Measurements from ENCODE around the gene NOS1AP.

The NOS1AP gene

DNA sequence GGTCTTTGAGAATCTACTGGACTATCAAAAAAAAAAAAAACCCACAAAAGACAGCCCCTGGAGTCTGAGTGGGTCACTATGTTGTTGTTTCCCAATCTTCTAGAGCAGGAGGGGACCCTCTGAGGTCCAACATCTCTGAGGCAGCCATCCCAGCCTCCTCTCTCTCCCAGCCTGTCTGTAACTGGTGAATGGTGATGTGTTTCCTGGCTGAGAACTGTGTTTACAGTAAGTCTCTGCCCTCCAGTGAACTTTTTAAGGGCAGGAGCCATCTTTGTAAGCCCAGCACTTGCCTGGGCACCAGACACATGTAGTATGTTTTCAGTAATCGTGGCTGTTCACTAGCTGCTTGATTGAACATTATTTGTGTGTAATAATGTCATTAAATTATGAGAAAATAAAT is 221.5 kb downstream of the NOS1AP start:
- TF ChIP-seq L3MBTL2 (conservative IDR thresholded peaks at IDR 0.05) (no peak), SP1 (IDR thresholded peaks at IDR 0.05) (no peak), ARNT (IDR thresholded peaks at IDR 0.05) (no peak), TARDBP (IDR thresholded peaks at IDR 0.05) (no peak), FOXM1 (IDR thresholded peaks at IDR 0.05; ENCODE audit: borderline replicate concordance) (no peak), ELF4 (IDR thresholded peaks at IDR 0.05) (no peak), CTBP1 (IDR thresholded peaks at IDR 0.05; ENCODE audit: borderline replicate concordance) (no peak), FOXA1 (IDR thresholded peaks at IDR 0.05) (no peak), SUZ12 (IDR thresholded peaks at IDR 0.05) (no peak), LEF1 (IDR thresholded peaks at IDR 0.05; ENCODE audit: borderline replicate concordance) (no peak), HDGF (IDR thresholded peaks at IDR 0.05; ENCODE audit: borderline replicate concordance) (no peak), NFRKB (IDR thresholded peaks at IDR 0.05) (no peak), BHLHE40 (IDR thresholded peaks at IDR 0.05; ENCODE audit: borderline replicate concordance) (no peak), ZNF384 (IDR thresholded peaks at IDR 0.05) (no peak), FOXK2 (IDR thresholded peaks at IDR 0.05) (no peak)
- TF ChIP-seq, protein P1, sequence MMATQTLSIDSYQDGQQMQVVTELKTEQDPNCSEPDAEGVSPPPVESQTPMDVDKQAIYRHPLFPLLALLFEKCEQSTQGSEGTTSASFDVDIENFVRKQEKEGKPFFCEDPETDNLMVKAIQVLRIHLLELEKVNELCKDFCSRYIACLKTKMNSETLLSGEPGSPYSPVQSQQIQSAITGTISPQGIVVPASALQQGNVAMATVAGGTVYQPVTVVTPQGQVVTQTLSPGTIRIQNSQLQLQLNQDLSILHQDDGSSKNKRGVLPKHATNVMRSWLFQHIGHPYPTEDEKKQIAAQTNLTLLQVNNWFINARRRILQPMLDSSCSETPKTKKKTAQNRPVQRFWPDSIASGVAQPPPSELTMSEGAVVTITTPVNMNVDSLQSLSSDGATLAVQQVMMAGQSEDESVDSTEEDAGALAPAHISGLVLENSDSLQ (IDR thresholded peaks at IDR 0.05) = no peak
- CTCF ChIA-PET = no interaction called here
- POLR2A ChIA-PET = no interaction called here
- DNase-seq (ENCODE audit: extremely low spot score) = no peak

DNA sequence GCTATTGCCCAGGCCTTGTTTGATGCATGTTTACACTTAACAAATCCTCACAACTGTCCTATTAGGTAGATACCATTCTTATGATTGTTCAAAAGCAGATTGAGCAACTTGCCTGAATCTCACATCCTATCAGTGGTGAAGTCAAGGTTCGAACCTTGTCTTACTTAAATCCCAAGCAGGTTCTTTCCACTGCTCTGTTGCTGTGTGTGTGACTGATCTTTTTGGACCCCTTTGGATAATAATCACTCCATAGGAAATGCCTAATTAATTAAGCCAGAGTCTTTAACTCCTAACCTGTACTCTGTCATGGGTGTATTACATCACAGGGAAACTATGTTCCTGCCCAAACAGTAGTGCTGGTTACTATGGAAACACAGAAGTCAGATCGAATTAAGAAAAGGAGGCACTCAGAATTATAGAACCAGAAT is 222.9 kb downstream of the NOS1AP start:
- POLR2A ChIA-PET = no interaction called here
- CTCF ChIA-PET = no interaction called here
- TF ChIP-seq HDGF (IDR thresholded peaks at IDR 0.05; ENCODE audit: borderline replicate concordance) = no peak
- TF ChIP-seq TARDBP (IDR thresholded peaks at IDR 0.05) = no peak
- TF ChIP-seq FOXK2 (IDR thresholded peaks at IDR 0.05) = no peak
- TF ChIP-seq SP1 (IDR thresholded peaks at IDR 0.05) = no peak
- TF ChIP-seq SUZ12 (IDR thresholded peaks at IDR 0.05) = no peak
- no peak for TF ChIP-seq ELF4 (IDR thresholded peaks at IDR 0.05)
- no peak for TF ChIP-seq L3MBTL2 (conservative IDR thresholded peaks at IDR 0.05)
- DNase-seq (ENCODE audit: extremely low spot score) = no peak

DNA sequence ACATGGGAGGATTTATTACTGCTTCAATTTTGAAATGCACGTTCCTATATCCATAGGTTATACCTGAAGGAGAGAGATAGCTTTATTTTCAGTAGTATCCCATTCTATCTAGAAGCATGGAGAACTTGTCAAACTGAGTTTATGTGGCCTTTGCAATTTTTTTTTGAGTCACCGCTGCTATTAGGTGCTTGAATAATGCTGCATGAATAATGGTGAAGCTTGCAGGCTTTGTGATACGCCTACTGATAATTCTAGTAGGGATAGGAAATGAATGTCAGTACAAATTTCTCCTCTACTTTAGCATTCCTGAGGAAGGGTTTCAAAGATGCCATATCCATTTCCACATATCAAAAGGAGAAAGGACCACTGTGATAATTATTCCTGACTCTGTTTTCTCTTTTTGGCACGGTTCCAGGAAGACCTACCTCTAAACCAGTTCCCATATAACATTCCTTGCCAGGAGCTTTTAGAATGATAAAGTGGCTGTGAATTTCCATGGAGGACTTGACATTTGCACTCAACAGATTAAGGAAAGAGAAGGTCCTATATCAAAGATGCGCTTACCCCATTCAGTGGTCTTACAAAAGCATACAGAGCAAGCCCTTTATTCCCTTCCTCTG is 223.7 kb downstream of the NOS1AP start:
- TF ChIP-seq CTBP1 (IDR thresholded peaks at IDR 0.05; ENCODE audit: borderline replicate concordance) (no peak), SP1 (IDR thresholded peaks at IDR 0.05) (no peak), BHLHE40 (IDR thresholded peaks at IDR 0.05; ENCODE audit: borderline replicate concordance) (no peak), ELF4 (IDR thresholded peaks at IDR 0.05) (no peak), ZNF384 (IDR thresholded peaks at IDR 0.05) (no peak), TARDBP (IDR thresholded peaks at IDR 0.05) (no peak), FOXM1 (IDR thresholded peaks at IDR 0.05; ENCODE audit: borderline replicate concordance) (no peak), NFRKB (IDR thresholded peaks at IDR 0.05) (no peak), FOXA1 (IDR thresholded peaks at IDR 0.05) (no peak), SUZ12 (IDR thresholded peaks at IDR 0.05) (no peak), FOXK2 (IDR thresholded peaks at IDR 0.05) (no peak), HDGF (IDR thresholded peaks at IDR 0.05; ENCODE audit: borderline replicate concordance) (no peak), L3MBTL2 (conservative IDR thresholded peaks at IDR 0.05) (no peak), LEF1 (IDR thresholded peaks at IDR 0.05; ENCODE audit: borderline replicate concordance) (no peak), ARNT (IDR thresholded peaks at IDR 0.05) (no peak)
- TF ChIP-seq, protein P1 (IDR thresholded peaks at IDR 0.05) = no peak
- no peak for DNase-seq (ENCODE audit: extremely low spot score)
- ChIA-PET POLR2A (no interaction called here), CTCF (no interaction called here)

DNA sequence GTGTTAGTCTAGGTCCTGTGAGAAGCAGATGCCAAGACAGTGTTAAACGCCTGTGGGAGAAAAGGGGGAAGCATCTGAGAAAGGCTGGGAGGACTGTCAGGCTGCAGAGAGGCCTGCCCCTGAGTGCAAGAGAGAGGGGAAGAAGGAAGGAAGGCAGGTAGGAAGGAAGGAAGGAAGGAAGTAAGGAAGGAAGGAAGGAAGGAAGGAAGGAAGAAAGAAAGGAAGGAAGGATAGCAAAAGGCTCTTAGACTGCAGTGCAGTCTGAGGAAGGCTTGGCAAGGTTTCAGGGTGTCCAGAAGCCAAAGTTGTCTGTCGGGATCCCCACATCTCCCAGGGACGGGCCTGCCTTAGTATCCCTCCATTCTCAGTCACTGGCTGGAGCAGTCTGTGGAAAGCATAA is 224.5 kb downstream of the NOS1AP start:
- DNase-seq (ENCODE audit: extremely low spot score) = no peak
- TF ChIP-seq FOXA1 (IDR thresholded peaks at IDR 0.05) = no peak
- no peak for TF ChIP-seq NFRKB (IDR thresholded peaks at IDR 0.05)
- TF ChIP-seq ELF4 (IDR thresholded peaks at IDR 0.05) = no peak
- TF ChIP-seq CTBP1 (IDR thresholded peaks at IDR 0.05; ENCODE audit: borderline replicate concordance) = no peak
- TF ChIP-seq SUZ12 (IDR thresholded peaks at IDR 0.05) = no peak
- no peak for TF ChIP-seq ZNF384 (IDR thresholded peaks at IDR 0.05)
- no peak for TF ChIP-seq ARNT (IDR thresholded peaks at IDR 0.05)
- TF ChIP-seq HDGF (IDR thresholded peaks at IDR 0.05; ENCODE audit: borderline replicate concordance) = no peak
- TF ChIP-seq, protein P1 (IDR thresholded peaks at IDR 0.05) = no peak
- no peak for TF ChIP-seq L3MBTL2 (conservative IDR thresholded peaks at IDR 0.05)
- no peak for TF ChIP-seq FOXK2 (IDR thresholded peaks at IDR 0.05)
- no peak for TF ChIP-seq TARDBP (IDR thresholded peaks at IDR 0.05)
- POLR2A ChIA-PET = no interaction called here
- CTCF ChIA-PET = no interaction called here

DNA sequence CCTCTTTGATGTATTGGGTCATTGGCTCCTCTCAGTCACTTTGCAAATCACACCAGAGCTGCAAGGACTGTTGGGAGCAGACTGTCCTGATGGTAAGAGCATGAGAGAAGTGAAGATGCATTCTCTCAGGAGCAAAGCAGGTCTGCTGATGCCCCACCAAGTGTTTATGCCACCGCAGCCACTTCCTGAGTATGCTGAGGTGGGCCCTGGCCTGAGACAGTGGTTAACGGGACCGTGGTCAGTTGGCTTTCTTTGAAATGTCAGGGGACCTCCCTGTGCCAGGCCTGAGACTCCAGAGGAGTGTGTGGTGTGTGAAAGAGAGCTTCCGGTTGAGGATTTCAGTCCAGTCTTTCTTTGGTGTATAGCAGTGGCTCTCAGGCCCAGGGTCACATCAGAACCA is 227.7 kb downstream of the NOS1AP start:
- ChIA-PET POLR2A (no interaction called here), CTCF (no interaction called here)
- no peak for DNase-seq (ENCODE audit: extremely low spot score)
- TF ChIP-seq FOXK2 (IDR thresholded peaks at IDR 0.05) (no peak), BHLHE40 (IDR thresholded peaks at IDR 0.05; ENCODE audit: borderline replicate concordance) (no peak), FOXA1 (IDR thresholded peaks at IDR 0.05) (no peak), SP1 (IDR thresholded peaks at IDR 0.05) (no peak), ZNF384 (IDR thresholded peaks at IDR 0.05) (no peak), HDGF (IDR thresholded peaks at IDR 0.05; ENCODE audit: borderline replicate concordance) (no peak), CTBP1 (IDR thresholded peaks at IDR 0.05; ENCODE audit: borderline replicate concordance) (no peak), L3MBTL2 (conservative IDR thresholded peaks at IDR 0.05) (no peak)

DNA sequence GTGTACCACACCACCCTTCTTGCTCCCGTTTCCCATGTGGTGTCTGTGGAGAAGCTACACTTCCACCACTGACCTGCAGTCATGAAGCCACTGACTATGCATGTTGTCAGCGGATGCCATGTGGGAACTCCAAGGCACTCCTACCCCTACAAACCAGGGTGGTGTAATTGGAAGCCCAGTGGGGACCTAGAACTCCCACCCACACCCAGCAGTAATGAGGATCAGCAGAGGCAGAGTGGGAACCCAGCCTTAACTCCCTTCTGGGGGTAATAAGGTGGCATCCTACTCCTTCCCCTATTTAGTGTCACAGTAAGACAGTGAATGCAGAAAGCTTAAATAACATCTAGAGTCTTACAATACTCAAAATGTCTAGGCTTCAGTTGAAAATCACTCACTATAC is 228.8 kb downstream of the NOS1AP start:
- DNase-seq (ENCODE audit: extremely low spot score) = no peak
- TF ChIP-seq TARDBP (IDR thresholded peaks at IDR 0.05) (no peak), ELF4 (IDR thresholded peaks at IDR 0.05) (no peak), SUZ12 (IDR thresholded peaks at IDR 0.05) (no peak), BHLHE40 (IDR thresholded peaks at IDR 0.05; ENCODE audit: borderline replicate concordance) (no peak)
- TF ChIP-seq, protein P1 (IDR thresholded peaks at IDR 0.05) = no peak
- CTCF ChIA-PET = no interaction called here
- POLR2A ChIA-PET = no interaction called here
